GM12801 (cell line): ENCODE data around the gene GATAD2B.

Source experiments
- TF ChIP-seq, protein P1 (sequence below): IDR thresholded peaks from one replicate; pipeline ENCODE4 v1.5.1; 2011; ENCODE audit warnings: control low read depth; ENCODE audit not compliant: insufficient read length; ENCODE audit errors: extremely low read depth

GATAD2B gene

DNA sequence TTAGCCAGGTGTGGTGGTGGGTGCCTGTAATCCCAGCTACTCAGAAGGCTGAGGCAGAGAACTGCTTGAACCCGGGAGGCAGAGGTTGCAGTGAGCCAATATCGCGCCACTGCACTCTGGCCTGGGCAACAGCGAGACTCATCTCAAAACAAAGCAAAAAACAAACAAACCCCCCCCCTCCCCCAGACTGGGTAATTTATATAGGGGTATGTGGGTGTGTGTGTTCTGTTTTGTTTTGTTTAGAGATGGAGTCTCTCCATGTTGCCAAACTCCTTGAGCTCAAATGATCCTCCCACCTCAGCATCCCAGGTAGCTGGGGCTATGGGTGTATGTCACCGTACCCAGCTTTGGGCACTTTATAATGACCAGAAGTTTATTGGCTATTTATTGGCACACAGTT is 74.0 kb downstream of the GATAD2B start:
- TF ChIP-seq, protein P1, sequence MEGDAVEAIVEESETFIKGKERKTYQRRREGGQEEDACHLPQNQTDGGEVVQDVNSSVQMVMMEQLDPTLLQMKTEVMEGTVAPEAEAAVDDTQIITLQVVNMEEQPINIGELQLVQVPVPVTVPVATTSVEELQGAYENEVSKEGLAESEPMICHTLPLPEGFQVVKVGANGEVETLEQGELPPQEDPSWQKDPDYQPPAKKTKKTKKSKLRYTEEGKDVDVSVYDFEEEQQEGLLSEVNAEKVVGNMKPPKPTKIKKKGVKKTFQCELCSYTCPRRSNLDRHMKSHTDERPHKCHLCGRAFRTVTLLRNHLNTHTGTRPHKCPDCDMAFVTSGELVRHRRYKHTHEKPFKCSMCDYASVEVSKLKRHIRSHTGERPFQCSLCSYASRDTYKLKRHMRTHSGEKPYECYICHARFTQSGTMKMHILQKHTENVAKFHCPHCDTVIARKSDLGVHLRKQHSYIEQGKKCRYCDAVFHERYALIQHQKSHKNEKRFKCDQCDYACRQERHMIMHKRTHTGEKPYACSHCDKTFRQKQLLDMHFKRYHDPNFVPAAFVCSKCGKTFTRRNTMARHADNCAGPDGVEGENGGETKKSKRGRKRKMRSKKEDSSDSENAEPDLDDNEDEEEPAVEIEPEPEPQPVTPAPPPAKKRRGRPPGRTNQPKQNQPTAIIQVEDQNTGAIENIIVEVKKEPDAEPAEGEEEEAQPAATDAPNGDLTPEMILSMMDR = no peak

DNA sequence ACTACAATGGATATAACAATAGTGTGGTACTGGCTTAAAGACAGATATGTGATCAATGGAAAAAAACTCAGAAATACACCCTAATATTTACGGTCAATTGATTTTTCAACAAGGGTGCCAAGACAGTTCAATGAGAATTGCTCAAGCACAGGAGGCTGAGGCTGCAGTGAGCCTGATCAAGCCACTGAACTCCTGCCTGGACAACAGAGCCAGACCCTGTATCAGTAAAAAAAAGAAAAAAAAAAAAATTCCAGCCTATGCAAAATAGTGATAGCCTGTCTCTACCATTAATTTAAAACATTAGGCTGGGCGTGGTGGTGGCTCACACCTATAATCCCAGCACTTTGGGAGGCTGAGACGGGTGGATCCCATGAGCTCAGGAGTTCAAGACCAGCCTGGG is 77.6 kb downstream of the GATAD2B start:
- TF ChIP-seq, protein P1 = no peak

DNA sequence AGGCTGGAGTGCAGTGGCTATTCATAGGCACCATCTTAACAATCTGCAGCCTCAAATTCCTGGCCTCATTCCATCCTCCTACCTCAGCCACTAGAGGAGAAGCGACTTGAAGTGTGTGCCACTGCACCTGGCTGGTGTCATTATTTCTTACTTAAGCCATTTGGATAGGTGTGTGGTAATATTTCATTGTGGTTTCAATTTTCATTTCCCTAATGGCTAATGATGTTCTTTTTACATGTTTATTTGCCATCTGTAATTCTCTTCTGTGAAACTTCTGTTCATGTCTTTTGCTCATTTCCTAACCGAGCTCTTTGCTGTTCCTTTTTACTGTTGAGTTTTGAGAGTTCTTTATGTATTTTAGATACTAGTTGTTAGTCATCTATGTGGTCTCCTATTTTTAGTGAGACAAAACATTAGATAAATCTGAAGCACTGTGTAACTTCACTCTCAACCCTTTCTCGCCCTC is 80.7 kb downstream of the GATAD2B start:
- TF ChIP-seq, protein P1 = no peak

DNA sequence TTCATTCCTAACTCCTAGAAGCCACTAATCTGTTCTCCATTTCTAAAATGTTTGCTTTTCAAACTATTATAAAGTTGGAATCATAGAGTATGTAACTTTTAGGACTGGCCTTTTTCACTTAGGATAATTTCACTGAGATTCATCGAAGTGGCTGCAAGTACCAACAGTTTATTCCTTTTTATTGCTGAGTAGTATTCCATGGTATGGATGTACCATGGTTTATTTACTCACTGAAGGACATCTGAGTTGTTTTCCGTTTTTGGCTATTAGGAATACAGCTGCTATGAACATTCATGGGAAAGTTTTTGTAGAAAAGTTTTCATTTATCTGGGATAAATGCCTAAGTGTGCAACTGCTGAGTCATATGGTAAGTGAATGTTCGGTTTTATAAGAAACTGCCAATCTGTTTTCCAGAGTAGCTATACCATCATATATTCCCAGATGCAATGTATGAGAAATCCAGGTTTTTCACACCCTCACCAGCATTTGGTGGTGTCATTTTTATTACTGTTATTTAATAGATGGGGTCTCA is 81.2 kb downstream of the GATAD2B start:
- TF ChIP-seq, protein P1 = no peak

DNA sequence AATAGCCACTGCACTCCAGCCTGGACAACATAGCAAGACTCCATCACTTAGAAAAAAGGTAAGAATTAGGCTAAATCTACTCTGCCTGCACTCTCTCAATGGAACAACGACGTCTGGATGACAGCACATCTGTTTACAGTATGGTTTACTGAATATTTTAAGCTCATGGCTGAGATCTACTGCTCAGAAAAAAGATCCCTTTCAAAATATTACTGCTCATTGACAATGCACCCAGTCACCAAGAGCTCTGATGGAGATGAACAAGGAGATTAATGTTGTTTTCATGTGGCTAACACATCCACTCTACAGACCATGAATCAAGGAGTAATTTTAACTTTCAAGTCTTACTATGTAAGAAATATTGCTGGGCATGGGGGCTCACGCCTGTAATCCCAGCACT is 89.6 kb downstream of the GATAD2B start:
- TF ChIP-seq, protein P1 = no peak

DNA sequence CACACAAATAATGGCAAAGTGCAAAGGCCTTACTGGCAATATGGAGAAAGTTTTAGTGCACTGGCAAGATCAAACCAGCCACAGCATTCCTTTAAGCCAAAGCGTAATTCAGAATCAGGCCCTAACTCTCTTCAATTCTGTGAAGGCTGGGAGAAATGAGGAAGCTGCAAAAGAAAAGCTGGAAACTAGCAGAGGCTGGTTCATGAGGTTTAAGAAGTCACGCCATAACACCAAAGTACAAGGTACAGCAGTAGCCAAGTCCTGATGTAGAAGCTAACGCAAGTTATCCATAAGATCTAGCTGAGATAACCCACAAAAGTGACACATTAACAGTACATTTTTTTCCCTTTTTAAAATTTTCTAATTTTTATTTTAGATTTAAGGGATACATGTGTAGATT is 90.5 kb downstream of the GATAD2B start:
- TF ChIP-seq, protein P1 = no peak

DNA sequence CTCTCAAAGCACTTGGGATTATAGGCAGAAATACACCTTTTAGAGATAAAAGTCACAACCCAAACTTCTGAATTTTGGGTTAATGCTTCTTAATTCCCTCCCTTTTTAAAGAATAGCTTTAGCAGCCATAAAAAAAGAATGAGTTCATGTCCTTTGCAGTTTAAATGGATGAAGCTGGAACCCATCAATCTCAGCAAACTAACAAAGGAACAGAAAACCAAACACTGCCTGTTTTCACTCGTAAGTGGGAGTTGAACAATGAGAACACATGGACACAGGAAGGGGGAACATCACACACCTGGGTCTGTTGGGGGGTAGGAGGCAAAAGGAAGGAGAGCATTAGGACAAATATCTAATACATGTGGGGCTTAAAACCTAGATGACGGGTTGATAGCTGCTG is 91.7 kb downstream of the GATAD2B start:
- TF ChIP-seq, protein P1 = no peak
